ENCODE measurements around the gene TMTC2.
A peak's percentile ranks its signal among the peaks of the same experiment; 100 is the strongest.
"Not testable (repeated sequence)": the region's sequence is repeated elsewhere in the genome, so short reads cannot be mapped to it uniquely, and the experiment has no call there.

Gene TMTC2

GRCh38 chr12:82730953-82731459, 44.3 kb downstream of the TMTC2 start:
- DNase-seq = peak; percentile 25 to 83

DNA sequence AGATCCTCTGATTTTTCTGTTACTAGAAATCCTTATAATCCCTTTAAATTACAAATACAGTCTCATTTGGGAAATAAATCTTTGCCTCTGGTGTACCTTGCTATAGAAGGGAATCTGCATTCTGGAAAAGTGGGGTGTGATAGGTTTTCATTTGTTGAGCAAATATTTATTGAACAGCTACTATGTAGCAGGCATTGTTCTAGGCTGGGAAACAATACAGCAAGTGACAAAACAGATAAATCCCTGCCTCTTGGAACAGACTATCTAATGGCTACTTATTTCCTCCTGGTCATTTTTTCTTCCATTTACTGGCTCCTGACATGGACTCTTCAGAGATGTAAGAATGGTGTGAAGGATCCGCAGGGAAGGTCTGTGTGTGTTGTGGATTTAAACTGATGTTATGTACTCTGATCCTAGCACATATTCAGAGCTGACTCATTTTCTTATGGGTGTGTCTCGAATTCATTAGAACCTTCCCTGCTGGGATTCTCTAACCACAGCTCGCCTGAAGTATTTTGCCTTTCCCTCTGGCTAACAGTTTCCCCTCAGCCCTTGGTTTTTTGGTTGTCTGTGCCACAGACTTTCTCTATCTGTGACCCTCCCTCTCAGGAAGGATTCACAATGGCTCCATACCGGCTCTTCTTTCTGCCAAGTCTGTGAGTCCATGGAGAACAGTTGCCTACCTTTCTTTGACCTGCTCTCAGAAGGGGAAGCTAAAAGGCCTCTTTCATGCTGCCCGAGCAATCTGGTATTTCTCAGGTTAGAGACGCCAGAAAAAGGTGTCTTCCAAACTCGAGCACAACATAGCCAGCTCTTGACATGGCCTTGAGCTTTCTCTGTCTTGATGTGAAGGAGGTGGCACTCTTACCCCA, 53.7 kb downstream of the TMTC2 start:
- no peak for DNase-seq

- peak in 1 of 2 experiments; percentile 30 for DNase-seq
Measured at GRCh38 chr12:82745063-82745674, 58.5 kb downstream of the TMTC2 start.

DNA sequence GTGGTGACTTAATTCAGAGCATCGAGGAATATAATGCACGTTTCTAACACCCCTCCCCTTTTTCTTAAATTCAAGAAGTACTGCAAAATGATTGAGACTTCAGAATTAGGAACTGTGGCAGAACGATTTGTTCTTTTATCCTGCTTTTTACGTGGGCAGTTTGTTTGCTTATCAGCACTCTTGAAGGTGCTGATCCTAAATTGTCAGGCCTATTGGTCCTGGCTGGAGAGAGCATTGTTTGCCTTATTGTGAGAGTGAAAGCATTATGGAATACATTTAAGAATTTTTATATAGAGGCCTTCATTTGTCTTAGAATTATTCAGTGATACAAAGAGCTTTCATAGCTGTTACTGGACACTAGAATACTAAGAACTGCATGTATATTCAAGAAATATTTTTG, 59.1 kb downstream of the TMTC2 start:
- no peak for DNase-seq

- DNase-seq = no peak
Measured at GRCh38 chr12:82746668-82747067, 60.0 kb downstream of the TMTC2 start.

DNA sequence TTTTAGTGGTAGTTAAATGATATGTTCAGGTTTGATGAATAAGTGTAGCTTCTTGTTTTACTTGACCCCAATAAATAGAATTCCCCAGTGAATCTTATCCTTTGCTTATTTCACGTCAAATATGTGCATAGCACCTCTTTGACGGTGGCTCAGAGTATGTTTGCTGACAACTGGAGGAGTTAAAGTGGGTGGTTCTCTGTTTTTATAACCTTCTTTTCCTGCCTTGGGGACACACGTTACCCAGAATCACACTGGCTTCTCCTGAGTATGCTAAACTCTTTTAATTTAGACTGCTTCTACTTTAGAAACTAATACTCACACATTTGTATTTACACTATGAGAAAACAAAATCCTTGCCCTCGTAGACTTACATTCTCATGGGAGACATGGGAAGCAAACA, 62.3 kb downstream of the TMTC2 start:
- DNase-seq = no peak

DNA sequence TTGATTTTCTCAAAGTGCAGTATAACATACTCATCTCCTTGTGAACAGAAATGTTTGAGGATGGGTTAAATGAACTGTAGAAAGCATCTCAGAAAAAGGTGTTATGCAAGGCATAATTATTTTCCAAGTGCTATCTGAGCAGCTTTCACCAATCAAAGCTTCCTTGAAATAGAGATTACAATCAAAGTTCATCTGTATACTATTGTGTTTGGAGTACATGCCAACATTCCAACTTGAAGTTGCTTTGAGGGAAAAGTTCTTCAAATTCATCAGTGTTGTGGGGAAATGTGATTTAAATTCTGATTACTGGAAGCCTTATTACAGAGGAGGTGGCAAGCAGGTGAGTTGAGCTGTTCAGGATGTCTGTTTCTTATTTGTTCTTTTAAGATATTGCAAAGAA, 68.2 kb downstream of the TMTC2 start:
- DNase-seq = no peak

DNA sequence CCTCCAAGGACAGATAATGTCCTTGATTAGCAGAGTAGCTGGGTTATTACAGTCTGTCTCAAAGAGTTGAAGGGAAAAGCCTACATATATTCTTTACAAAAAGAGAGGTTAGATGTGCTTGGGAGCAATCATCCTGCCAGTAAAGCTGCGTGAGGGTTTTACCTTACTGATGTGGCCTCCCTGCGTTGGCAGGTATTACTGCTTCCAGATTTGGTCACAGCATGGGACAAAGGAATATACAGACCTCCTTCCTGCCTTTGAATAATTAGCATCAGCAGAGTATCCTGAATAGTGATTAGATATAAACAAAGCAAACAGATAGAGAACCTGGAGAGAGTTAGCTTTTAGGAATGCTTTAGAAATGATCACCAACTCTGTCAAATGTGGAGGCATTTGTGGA, 69.6 kb downstream of the TMTC2 start:
- DNase-seq = peak in 1 of 2 experiments; percentile 27

- no peak for DNase-seq
Measured at GRCh38 chr12:82757059-82757458, 70.4 kb downstream of the TMTC2 start.

DNA sequence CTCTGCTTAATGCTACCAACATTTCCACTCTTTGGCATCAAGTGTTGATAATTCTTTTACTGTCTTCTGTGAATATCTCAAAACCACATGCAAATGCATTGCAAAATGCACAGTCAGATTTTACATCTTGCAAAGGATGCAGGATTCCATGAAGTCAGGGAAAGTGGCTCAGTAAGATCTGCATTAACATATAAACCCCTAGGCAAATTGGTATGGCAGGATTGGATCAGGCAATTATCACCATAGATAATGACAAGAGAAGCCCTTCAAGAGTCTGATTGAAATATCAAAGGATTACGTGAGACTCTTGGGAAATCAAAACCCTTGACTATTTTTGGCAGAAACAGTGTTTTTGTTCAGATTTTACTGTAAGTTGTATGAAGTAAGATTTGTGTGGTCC, 71.0 kb downstream of the TMTC2 start:
- DNase-seq = no peak

- peak in 1 of 2 experiments; percentile 22 for DNase-seq
Measured at GRCh38 chr12:82758749-82759330, 72.1 kb downstream of the TMTC2 start.

- no peak for DNase-seq
Measured at GRCh38 chr12:82760423-82760822, 73.7 kb downstream of the TMTC2 start.

GRCh38 chr12:82765206-82765605, 78.5 kb downstream of the TMTC2 start:
- DNase-seq = not testable (repeated sequence)

DNA sequence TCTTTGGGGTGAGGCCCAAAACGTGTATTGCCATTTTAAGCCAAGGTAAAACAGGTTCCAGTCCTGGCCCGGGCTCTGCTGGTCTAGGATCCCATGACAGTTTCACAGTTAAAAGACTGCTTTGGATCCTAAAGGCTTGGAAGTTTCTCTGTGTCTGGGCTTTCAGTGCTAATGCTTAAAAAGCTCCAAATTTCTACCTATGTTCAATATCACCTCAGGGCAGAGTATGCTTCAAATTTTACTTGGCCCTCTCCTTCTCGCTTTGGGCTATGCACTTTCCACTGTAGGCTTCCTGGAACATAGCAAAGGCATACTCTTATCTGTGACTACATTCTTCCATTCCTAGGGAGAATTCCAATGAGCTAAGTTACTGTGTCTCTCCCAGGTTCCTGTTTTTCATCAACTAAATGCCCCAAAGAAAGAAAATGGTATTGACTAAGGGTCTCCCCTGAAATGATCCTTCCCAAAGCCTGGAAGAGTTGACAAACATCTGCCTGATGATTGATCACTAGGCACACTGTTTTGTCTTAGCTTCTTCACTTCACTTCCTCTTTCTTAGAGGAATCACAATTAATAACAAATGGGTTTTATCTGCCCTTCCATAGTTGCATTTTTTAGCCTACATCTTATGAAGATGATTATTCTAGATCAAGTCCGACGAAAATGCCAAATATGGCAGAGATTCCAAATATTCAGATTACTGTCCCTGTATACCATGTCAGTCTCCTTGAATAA, 79.4 kb downstream of the TMTC2 start:
- no peak for DNase-seq

GRCh38 chr12:82774666-82775065, 88.0 kb downstream of the TMTC2 start:
- no peak for DNase-seq

GRCh38 chr12:82780517-82780916, 93.8 kb downstream of the TMTC2 start:
- no peak for DNase-seq

DNA sequence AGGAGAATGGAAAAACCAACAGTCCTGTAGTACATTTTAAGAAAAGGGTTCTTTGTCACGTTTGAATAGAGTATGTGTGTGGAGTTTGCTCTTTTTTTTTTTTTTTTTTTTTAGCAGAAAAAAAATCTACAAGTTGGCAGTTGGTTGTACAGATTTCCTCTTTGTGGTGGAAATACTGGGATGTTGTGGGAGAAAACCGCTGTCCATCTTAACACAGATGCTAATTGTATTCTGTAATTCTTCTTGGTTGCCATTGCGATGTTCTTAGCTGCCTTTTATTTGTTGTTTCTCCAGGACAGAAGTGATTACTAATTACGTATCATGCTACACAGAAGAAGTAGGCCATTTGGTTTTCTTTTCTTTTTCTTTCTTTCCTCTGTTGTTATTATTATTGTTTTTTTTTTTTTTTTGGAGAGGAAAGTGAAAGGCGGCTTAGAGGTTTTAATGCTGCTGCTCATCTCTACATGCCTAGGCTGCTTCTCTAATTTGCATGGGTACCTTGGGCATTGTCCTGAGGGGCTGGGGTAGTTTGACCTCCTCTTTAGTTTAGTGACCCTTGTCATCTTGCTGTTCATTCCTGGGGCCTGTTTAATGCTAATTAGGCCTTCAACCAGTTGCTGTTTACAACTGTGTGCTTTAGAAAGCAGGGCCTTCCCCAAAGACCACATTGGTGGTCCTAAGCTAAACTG, 94.7 kb downstream of the TMTC2 start:
- no peak for DNase-seq

DNA sequence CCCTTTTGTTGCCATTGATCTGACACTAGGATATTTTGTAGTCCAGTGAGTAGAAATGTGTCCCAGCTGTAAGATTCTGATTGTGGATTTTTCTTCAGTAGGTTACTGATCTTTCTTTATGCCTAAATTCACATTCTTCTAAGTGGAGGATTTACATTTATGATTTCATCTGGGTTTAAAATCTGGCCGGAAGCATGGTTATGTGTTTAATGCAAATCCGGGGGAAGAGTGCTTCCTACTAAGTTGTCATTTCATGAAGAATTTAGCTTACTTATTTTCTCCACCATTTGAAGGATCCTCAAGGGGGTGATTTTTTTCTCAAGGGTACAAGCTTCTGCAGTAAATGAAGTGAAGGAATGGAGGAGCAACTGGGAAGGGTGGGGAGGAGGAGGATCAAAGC, 96.7 kb downstream of the TMTC2 start:
- DNase-seq = no peak

GRCh38 chr12:82787016-82787415, 100.3 kb downstream of the TMTC2 start:
- no peak for DNase-seq

DNA sequence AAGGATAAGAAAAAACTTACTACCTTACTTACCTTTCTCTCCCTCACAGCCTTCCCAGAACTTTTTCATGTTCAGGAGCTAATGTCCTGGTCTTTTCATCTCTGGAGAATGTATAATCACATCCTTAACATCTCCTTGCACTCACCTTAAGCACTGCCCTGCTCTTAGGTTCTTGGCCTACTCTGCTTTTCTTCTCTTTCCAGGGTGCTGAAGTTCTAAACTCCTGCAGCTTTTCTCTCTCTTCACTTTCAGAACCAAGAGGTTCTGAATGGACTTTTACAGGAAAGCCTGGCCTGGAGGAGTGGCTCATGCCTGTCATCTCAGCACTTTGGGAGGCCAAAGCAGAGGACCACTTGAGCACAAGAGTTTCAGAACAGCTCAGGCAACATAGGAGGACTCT, 101.9 kb downstream of the TMTC2 start:
- no peak for DNase-seq

- DNase-seq = no peak
Measured at GRCh38 chr12:82789674-82790073, 103.0 kb downstream of the TMTC2 start.

DNA sequence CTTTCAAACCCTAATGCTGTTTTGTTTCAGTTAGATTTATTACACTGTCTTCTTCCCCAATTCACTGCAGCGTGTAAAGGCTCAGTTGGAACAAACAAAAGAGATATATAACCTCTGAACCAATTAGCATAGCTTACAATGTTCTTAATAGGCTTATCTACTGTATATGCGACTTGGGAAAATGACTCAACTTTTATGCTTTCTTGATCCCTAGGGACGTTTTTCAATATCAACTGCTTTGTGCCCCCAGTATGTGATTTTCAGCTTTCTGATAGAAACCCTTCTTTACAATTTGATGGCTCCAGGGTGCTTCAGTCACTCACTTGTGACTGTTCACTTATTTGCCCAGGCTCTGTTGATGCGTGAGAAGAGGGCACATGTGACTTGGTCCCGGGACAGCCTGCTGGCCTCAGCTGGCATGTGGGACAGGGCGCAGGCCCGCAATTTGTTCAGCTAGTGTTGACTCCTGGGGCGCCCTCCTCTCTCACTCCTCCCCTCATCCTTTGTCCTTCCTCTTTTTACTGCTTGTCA, 107.1 kb downstream of the TMTC2 start:
- no peak for DNase-seq
